Urinary bladder (tissue), 4 donors: ENCODE measurements around the gene OGFOD1. TPM values are rescaled to one million over a fixed set of nuclear protein-coding genes. Genes with fewer than 3 reads are reported as not detected.
"Not testable (repeated sequence)": the region's sequence is repeated elsewhere in the genome, so short reads cannot be mapped to it uniquely, and the experiment has no call there.

ENCODE experiments used
- DNase-seq: peaks from one replicate; pipeline ENCODE4 v3.0.0-alpha.2; 2015; ENCODE audit errors: extremely low spot score
- H3K27ac ChIP-seq: one replicate; pipeline ENCODE4 v1.5.1; 2013; ENCODE audit warnings: low read depth, mild to moderate bottlenecking, moderate library complexity
- H3K36me3 ChIP-seq: one replicate; pipeline ENCODE4 v1.6.1; 2013; ENCODE audit warnings: mild to moderate bottlenecking, moderate library complexity; ENCODE audit not compliant: insufficient read depth
- H3K4me1 ChIP-seq: one replicate; pipeline ENCODE4 v1.6.1; 2013; ENCODE audit warnings: mild to moderate bottlenecking, moderate library complexity; ENCODE audit not compliant: insufficient read depth
- H3K4me3 ChIP-seq: one replicate; pipeline ENCODE4 v1.5.1; 2013; ENCODE audit warnings: low read depth, low read length
- WGBS: extraction: QIAGEN DNeasy Blood & Tissue Kit; methylation state at CpG from one replicate; pipeline ENCODE4 v1.1.7; 2013; 5-methylcytosine and 5-hydroxymethylcytosine counted together
- polyA plus RNA-seq: library from polyadenylated mRNA; stranded (reverse); fragments of 200-250 nt; gene quantifications from one replicate; pipeline ENCODE4 v1.2.3, GENCODE V29; 2013
- total RNA-seq: library from RNA; depleted of rRNA; stranded (reverse); fragments of >200 nt; gene quantifications from one replicate; pipeline ENCODE4 v1.2.3, GENCODE V29; 2014
- donor health status: healthy with polysubstance abuse.
- donor health status: healthy.

OGFOD1 gene
- total and polyA plus RNA-seq, 2 donors = 25.8 to 58.2 TPM

GRCh38 chr16:56479469-56479868, 28.1 kb downstream of the OGFOD1 start:
- WGBS = 99% methylated on average over 2 of the region's 2 CpGs
- H3K4me1 ChIP-seq = no peaks in the 10 kb centered on the region
- peaks cover 7% of the 10 kb centered on the region for H3K36me3 ChIP-seq

GRCh38 chr16:56480776-56481467, 29.6 kb downstream of the OGFOD1 start:
- H3K4me3 ChIP-seq = no peak overlapping the region
- H3K27ac ChIP-seq = no peak overlapping the region
- WGBS = 77% methylated on average over 7 of the region's 7 CpGs
- DNase-seq = no peak
- peaks cover 9% of the 10 kb centered on the region for H3K36me3 ChIP-seq
- no peaks in the 10 kb centered on the region for H3K4me1 ChIP-seq

More at GRCh38 chr16:56479469-56479868, 28.1 kb downstream of the OGFOD1 start:
- DNase-seq = no peak
- Histone ChIP-seq H3K4me3 (no peak overlapping the region), H3K27ac (no peak overlapping the region)

DNA sequence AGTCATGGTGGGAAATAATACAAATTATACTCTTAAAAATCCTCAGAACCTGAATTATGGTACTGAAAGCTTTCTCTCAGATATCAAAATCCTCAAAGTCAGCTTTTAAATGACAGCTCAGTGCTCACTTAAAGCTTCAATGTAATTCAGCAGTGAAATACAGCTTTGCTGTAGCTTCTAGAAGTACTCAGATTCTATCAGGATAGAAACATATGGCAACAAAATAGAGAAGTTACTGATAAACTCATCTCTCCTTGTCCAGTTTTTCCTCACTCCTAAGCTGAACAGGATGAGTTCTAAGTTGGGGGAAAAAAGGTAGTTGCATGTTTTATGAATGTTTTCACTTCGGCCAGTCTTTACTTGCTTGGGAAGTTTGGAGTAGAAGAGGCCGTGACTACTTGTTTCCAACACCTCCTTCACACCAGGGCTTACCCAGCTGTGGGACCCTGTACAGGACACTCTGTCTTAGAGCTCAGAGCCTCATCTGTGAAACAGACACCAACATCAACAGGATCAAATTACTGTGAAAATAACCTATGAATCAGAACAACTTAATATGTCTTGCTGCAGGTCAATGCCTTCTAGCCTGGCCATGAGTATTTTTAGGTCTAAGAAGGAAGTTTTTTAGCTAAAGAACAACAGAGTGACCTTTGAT, 30.2 kb downstream of the OGFOD1 start:
- no peak overlapping the region for H3K27ac ChIP-seq
- no peak for DNase-seq
- WGBS = 82% methylated on average over 2 of the region's 2 CpGs
- H3K36me3 ChIP-seq = peaks cover 9% of the 10 kb centered on the region
- no peaks in the 10 kb centered on the region for H3K4me1 ChIP-seq
- no peak overlapping the region for H3K4me3 ChIP-seq

DNA sequence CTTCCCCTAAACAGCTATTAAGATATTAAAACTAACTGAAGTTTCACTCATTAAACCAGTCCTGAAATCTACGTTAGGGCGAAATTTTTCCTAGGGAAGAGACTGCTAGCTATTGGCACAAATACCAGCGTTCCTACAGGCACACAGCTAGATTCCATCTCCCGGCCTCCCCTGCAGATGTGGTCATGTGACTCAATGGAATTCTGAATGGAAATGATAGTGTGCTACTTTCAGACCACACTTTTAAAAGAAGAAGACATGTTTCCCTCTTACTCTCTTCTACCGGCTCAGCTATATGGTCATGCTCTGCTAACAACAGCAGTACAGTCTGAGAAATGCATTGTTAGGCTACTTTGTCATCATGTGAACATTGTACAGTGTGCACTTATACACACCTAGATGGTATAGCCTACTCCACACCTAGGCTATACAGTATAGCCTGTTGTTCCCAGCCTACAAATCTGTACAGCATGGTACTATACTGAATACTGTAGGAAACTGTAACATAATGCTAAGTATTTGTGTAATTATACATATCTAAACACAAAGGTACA, 31.4 kb downstream of the OGFOD1 start:
- H3K36me3 ChIP-seq = peaks cover 9% of the 10 kb centered on the region

GRCh38 chr16:56483394-56483793, 32.0 kb downstream of the OGFOD1 start:
- no peak for DNase-seq
- Histone ChIP-seq H3K4me1 (no peaks in the 10 kb centered on the region), H3K27ac (no peak overlapping the region), H3K4me3 (no peak overlapping the region), H3K36me3 (peaks cover 9% of the 10 kb centered on the region)

More for the DNA sequence above, 31.4 kb downstream of the OGFOD1 start:
- Histone ChIP-seq H3K4me3 (no peak overlapping the region), H3K27ac (no peak overlapping the region), H3K4me1 (no peaks in the 10 kb centered on the region)
- no peak for DNase-seq
- 69% methylated on average over 5 of the region's 5 CpGs for WGBS

GRCh38 chr16:56488035-56488434, 36.7 kb downstream of the OGFOD1 start:
- no peak overlapping the region for H3K4me3 ChIP-seq
- peaks cover 8% of the 10 kb centered on the region for H3K36me3 ChIP-seq
- no peak for DNase-seq
- H3K4me1 ChIP-seq = no peaks in the 10 kb centered on the region
- H3K27ac ChIP-seq = no peak overlapping the region
- WGBS = 56% methylated on average over 5 of the region's 5 CpGs

GRCh38 chr16:56488868-56489267, 37.5 kb downstream of the OGFOD1 start:
- H3K4me1 ChIP-seq, H3K4me3 ChIP-seq, DNase-seq, H3K27ac ChIP-seq, H3K36me3 ChIP-seq: not testable (repeated sequence)
- 96% methylated on average over 1 of the region's 1 CpG for WGBS

DNA sequence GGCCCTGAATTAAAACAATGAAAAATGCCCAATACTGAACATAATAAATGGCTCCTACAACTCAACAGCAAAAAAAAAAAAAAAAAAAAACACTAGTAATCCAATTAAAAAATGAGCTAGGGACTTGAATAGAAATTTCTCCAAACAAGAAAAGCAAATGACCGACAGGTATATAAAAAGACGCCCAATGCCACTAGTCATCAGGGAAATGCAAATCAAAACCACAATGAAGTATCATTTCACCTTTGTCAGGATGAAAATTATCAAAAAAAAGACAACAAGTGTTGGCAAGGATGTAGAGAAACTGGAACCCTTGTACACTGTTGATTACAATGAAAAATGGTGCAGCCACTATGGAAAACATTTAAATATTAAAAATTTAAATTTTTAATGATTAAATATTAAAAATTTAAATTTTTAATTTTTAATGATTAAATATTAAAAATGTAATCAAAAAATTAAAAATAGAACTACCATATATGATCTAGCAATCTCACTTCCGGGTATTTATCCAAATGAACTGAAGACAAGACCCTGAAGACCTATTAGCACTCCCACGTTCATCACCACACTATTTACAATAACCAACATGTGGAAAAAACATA, 40.4 kb downstream of the OGFOD1 start:
- Histone ChIP-seq H3K4me3 (no peak overlapping the region), H3K36me3 (peaks cover 2% of the 10 kb centered on the region), H3K4me1 (no peaks in the 10 kb centered on the region), H3K27ac (no peak overlapping the region)
- 97% methylated on average over 4 of the region's 4 CpGs for WGBS
- DNase-seq = no peak

- WGBS = 87% methylated on average over 2 of the region's 2 CpGs
- peaks cover 2% of the 10 kb centered on the region for H3K36me3 ChIP-seq
- no peak overlapping the region for H3K4me3 ChIP-seq
- no peak for DNase-seq
- H3K27ac ChIP-seq = no peak overlapping the region
- no peaks in the 10 kb centered on the region for H3K4me1 ChIP-seq
These were observed 41.8 kb downstream of the OGFOD1 start for GRCh38 chr16:56493126-56493525.

GRCh38 chr16:56493815-56494214, 42.5 kb downstream of the OGFOD1 start:
- Histone ChIP-seq H3K36me3 (peaks cover 2% of the 10 kb centered on the region), H3K4me1 (no peaks in the 10 kb centered on the region), H3K4me3 (no peak overlapping the region), H3K27ac (no peak overlapping the region)
- 98% methylated on average over 1 of the region's 1 CpG for WGBS
- no peak for DNase-seq

GRCh38 chr16:56505181-56505580, 53.8 kb downstream of the OGFOD1 start:
- WGBS = 60% methylated on average over 3 of the region's 3 CpGs
- no peaks in the 10 kb centered on the region for H3K4me1 ChIP-seq
- H3K36me3 ChIP-seq = peaks cover 12% of the 10 kb centered on the region
- H3K27ac ChIP-seq = no peak overlapping the region
- no peak for DNase-seq
- no peak overlapping the region for H3K4me3 ChIP-seq

DNA sequence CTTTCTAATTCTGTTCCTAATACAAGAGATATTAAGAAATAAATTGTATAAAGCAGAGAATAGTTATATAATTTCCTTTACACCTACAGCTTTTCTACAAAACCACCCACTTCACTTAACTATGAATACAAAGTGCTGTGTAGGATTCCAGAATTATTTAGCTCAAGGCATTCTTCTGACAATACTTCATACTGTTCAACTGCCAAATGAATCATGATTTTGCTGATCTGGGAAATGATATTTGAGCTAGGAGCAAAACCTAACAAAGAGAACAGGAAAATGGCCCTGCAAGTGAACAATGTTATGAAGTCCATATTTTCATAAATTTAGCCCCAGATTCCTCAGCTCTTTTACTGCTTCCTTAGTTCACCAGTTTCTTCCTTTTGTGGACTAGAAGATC, 55.6 kb downstream of the OGFOD1 start:
- no peak for DNase-seq
- Histone ChIP-seq H3K4me1 (no peaks in the 10 kb centered on the region), H3K36me3 (peaks cover 4% of the 10 kb centered on the region), H3K4me3 (no peak overlapping the region), H3K27ac (no peak overlapping the region)

GRCh38 chr16:56510544-56510943, 59.2 kb downstream of the OGFOD1 start:
- 75% methylated on average over 2 of the region's 2 CpGs for WGBS
- no peak for DNase-seq
- H3K36me3 ChIP-seq = peaks cover 4% of the 10 kb centered on the region

GRCh38 chr16:56512025-56512424, 60.7 kb downstream of the OGFOD1 start:
- peaks cover 1% of the 10 kb centered on the region for H3K36me3 ChIP-seq

More at GRCh38 chr16:56510544-56510943, 59.2 kb downstream of the OGFOD1 start:
- no peak overlapping the region for H3K27ac ChIP-seq
- no peaks in the 10 kb centered on the region for H3K4me1 ChIP-seq
- H3K4me3 ChIP-seq = no peak overlapping the region

More at GRCh38 chr16:56512025-56512424, 60.7 kb downstream of the OGFOD1 start:
- Histone ChIP-seq H3K4me1 (no peaks in the 10 kb centered on the region), H3K4me3 (no peak overlapping the region), H3K27ac (no peak overlapping the region)
- DNase-seq = no peak
- WGBS = 98% methylated on average over 1 of the region's 1 CpG
